ENCODE measurements around the gene EFNA5.
"Not testable (repeated sequence)": the region's sequence is repeated elsewhere in the genome, so short reads cannot be mapped to it uniquely, and the experiment has no call there.

The EFNA5 gene

GRCh38 chr5:107346580-107346979 lies 324.2 kb downstream of the EFNA5 start:
- DNase-seq, result not testable (repeated sequence)

- DNase-seq, result no peak
These were observed 328.4 kb downstream of the EFNA5 start for GRCh38 chr5:107342371-107342770.

GRCh38 chr5:107341376-107342084 lies 329.2 kb downstream of the EFNA5 start:
- no peak for DNase-seq

GRCh38 chr5:107340631-107341030 lies 330.1 kb downstream of the EFNA5 start:
- DNase-seq, result no peak

DNA sequence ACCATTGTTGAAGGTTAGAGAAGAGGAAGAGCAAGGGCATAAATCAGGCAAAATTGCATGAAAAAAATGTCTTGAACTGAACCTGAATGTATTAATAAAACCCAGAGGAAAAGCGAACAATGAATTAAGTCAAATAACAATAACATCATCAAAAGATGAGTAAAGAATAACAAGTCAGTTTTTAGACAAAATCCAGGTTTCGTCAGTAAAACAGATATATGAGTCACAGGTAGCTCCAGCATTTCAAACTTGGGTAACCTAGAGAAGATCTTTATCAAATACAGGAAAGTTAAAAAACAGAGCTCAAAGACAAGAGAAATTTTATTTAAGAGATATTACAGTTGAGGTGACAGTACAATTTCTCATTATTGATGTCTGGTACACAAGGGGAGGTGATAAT lies 332.4 kb downstream of the EFNA5 start:
- DNase-seq, result no peak

DNA sequence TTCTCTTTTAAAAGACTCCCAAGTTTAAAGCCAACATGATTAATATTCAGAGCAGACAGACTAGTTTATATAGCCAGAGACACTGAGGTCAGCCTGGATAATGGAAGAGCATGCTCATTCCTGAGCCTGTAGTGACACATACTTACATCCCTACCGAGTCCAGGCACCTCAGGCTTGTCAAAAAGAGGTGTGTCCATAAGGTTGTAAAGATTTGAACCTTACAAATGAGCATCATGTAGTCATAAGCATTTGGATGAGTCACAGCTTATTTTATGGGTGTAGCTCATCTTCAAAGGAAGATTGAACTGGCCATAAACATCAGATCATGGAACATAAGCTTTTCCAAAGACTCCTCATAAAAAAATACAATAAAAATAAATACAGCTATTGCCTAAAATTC lies 333.5 kb downstream of the EFNA5 start:
- DNase-seq, result no peak

GRCh38 chr5:107331882-107332281 lies 338.9 kb downstream of the EFNA5 start:
- no peak for DNase-seq

GRCh38 chr5:107331312-107331711 lies 339.4 kb downstream of the EFNA5 start:
- no peak for DNase-seq

DNA sequence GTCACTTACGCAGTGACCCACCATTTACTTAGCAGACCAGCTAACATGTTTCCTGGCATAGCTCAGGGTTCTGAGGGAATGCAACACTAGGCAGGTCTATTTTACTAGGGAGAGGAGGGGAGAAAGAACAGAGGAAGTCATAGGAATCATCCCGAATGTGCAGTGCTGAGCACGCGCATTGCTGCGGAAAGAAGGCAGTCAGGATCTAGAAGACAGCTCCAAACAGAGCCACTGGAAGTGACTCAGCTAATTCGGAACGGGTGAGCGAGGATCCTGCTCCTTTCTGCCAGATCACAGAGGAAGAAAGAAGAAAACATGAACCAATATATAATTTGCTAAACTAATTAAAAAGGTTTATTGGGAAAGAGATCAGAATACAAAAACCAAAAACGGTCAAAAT lies 339.8 kb downstream of the EFNA5 start:
- no peak for DNase-seq

DNA sequence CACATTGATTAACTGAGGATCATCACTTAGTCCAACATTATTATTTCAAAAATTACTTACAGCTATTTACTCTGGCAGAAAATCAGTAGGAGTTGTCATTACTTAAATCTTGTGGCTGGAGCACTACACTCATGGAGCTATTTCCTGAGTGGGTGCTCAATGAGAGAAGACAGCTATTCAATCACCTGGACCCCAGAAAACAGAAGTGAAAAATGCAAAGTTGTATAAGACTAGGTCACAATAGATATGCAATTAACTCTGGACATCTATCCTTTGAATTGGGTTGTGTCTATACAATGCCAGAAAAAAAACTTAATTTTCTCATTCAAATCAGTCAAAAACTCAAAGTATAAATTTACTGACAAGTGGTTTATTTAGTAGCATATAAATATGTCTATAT lies 340.9 kb downstream of the EFNA5 start:
- no peak for DNase-seq
